Heart left ventricle (tissue), 16 donors: ENCODE measurements around the gene GPX3. TPM values are rescaled to one million over a fixed set of nuclear protein-coding genes. Genes with fewer than 3 reads are reported as not detected.
A peak's percentile ranks its signal among the peaks of the same experiment; 100 is the strongest.

Source experiments
- ATAC-seq, 4 donors: fragments of 200-7000 bp; cut with Tn5 transposase; one replicate each; pipeline ENCODE4 v1.9.1; 2020 to 2022; ENCODE audit warnings: moderate library complexity in 4 of 4, mild to moderate bottlenecking in 3 of 4, moderate number of reproducible peaks in 1 of 4
- DNase-seq, 5 donors: peaks; one replicate each; pipeline ENCODE4 v3.0.0-alpha.2; 2020
- H3K27ac ChIP-seq, 12 donors: fragments of 200-600 bp; sonication (generic) in 4 of 12; one replicate each; pipeline versions ENCODE4 v1.5.0 to v1.8.0; 2016 to 2022; ENCODE audit warnings: mild to moderate bottlenecking in 2 of 12
- H3K27me3 ChIP-seq, 9 donors: fragments of 200-600 bp; sonication (generic) in 2 of 9; one replicate each; pipeline versions ENCODE4 v1.5.1 to v1.8.0; 2016 to 2022; ENCODE audit warnings: mild to moderate bottlenecking in 3 of 9
- H3K36me3 ChIP-seq, 9 donors: fragments of 200-600 bp; sonication (generic) in 2 of 9; one replicate each; pipeline versions ENCODE4 v1.5.0 to v1.8.0; 2018 to 2022; ENCODE audit warnings: mild to moderate bottlenecking in 2 of 9
- H3K4me1 ChIP-seq, 12 donors: fragments of 200-600 bp; sonication (generic) in 4 of 12; one replicate each; pipeline versions ENCODE4 v1.5.0 to v1.8.0; 2016 to 2022; ENCODE audit warnings: mild to moderate bottlenecking in 3 of 12
- H3K4me3 ChIP-seq, 12 donors: fragments of 200-600 bp; sonication (generic) in 4 of 12; one replicate each; pipeline versions ENCODE4 v1.5.0 to v1.8.0; 2017 to 2022; ENCODE audit warnings: mild to moderate bottlenecking in 9 of 12, moderate library complexity in 4 of 12
- H3K9me3 ChIP-seq, 12 donors: fragments of 200-600 bp; sonication (generic) in 4 of 12; one replicate each; pipeline versions ENCODE4 v1.5.0 to v1.8.0; 2016 to 2022; ENCODE audit warnings: mild to moderate bottlenecking in 1 of 12
- CTCF ChIP-seq, 12 donors: fragments of 200-600 bp; sonication (generic) in 4 of 12; IDR thresholded peaks; one replicate each; pipeline versions ENCODE4 v1.5.0 to v1.8.0; 2018 to 2022; ENCODE audit warnings: antibody characterized with exemption in 12 of 12, mild to moderate bottlenecking in 5 of 12
- POLR2A ChIP-seq, 2 donors: fragments of 450-650 bp; IDR thresholded peaks; one replicate each; pipeline ENCODE4 v1.6.1; 2017; ENCODE audit warnings: antibody characterized with exemption in 2 of 2, mild to moderate bottlenecking in 2 of 2, moderate library complexity in 2 of 2
- WGBS, 4 donors: extraction: QIAGEN DNeasy Blood & Tissue Kit in 2 of 4; methylation state at CpG; one replicate each; pipeline versions ENCODE4 v1.1.5 to v1.1.7; 2013 to 2018; 5-methylcytosine and 5-hydroxymethylcytosine counted together
- intact Hi-C, 10 donors: fragments of 100-400 bp; cut with DNase I; formaldehyde crosslinking; loops; one replicate each; pipeline versions ENCODE4 v1.11.1 to v1.14.2; 2022
- polyA plus RNA-seq, 2 donors: library from polyadenylated mRNA; stranded (reverse); fragments of 200-250 nt; gene quantifications; one replicate each; pipeline ENCODE4 v1.2.3, GENCODE V29; 2013
- total RNA-seq, 9 donors: library from RNA; depleted of rRNA in 2 of 9; stranded (reverse); fragments of >200 nt in 2 of 9; fragmentation: NEBNext Ultra II Directional in 3 of 9; extraction: Animal tissue kit (Norgen Biotek cat#: 25700) in 3 of 9; gene quantifications; one replicate each; pipeline versions ENCODE4 v1.1.0 to v1.2.4, GENCODE V29; 2016 to 2023
- donor health status: ischemic (EF 13 %, LVEDD 7.1; RV severe dilation, severe dysfunction).
- donor health status: healthy with polysubstance abuse.
- donor health status: DM: no; HTN: yes; CAD: no.
- donor health status: DM: no; HTN: no; CAD: no.
- donor health status: ischemic (EF 25% LVEDD 6.9; RV normal size, moderate dysfunction).
- donor health status: ischemic (EF 25% LVEDD 5.7; RV mildly dilated, moderate dysfunction).
- donor health status: healthy.
- donor health status: DM: yes; HTN: yes; CAD: no.
- donor health status: ischemic (EF 35%, LVEDD 5.7; RV mildly dilated, moderate dysfunction).
- donor health status: nonischemic (EF 11% LVEDD 7.7; RV severe dilation, severe dysfunction).
- donor health status: DM: yes; HTN: yes; CAD: no.
- donor health status: PGD.
- donor health status: ischemic (EF 29% LVEDD 5.4; RV normal size, mild dysfunction).
- donor health status: nonischemic (EF 23%, LVEDD 6.1; RV moderate dilation, normal function).

GPX3 gene
- total and polyA plus RNA-seq, 11 donors: 416 to 1,563 (median 819) TPM

- whole genome bisulfite sequencing, 4 donors: 95 to 98% (median 97%) methylated on average over 11 to 12 of the region's 12 CpGs
- no peaks in the 10 kb centered on the region for H3K27me3 ChIP-seq
- H3K9me3 ChIP-seq: no peaks in the 10 kb centered on the region
- TF ChIP-seq CTCF (IDR thresholded peaks at IDR 0.05) (no peak), POLR2A (IDR thresholded peaks at IDR 0.05) (no peak)
- peaks cover 15 to 100% (median 85%) of the 10 kb centered on the region in 12 donors for H3K4me1 ChIP-seq
- H3K27ac ChIP-seq: peak overlapping the region in 10 of 12 donors; percentile 79 to 97 (median 87)
- ATAC-seq (no peak), DNase-seq (peak in 1 of 5 donors; percentile 10)
- no peak overlapping the region for H3K4me3 ChIP-seq
- intact Hi-C loops: loop anchor here in 5 of 10 donors (5.0 kb wide), 3 partner anchors 37 to 172 kb away; no protein-coding TSS in a partner anchor
- H3K36me3 ChIP-seq: peaks cover 0 to 59% (median 30%) of the 10 kb centered on the region in 9 donors
Measured at GRCh38 chr5:151064916-151065499, 44.6 kb downstream of the GPX3 start.

GRCh38 chr5:151065609-151066008 is 45.2 kb downstream of the GPX3 start:
- Histone ChIP-seq H3K27ac (peak overlapping the region in 7 of 12 donors; percentile 14 to 89 (median 75)), H3K27me3 (no peaks in the 10 kb centered on the region), H3K4me1 (peaks cover 15 to 100% (median 83%) of the 10 kb centered on the region in 12 donors), H3K9me3 (no peaks in the 10 kb centered on the region), H3K4me3 (no peak overlapping the region), H3K36me3 (peaks cover 0 to 53% (median 25%) of the 10 kb centered on the region in 9 donors)
- no peak for DNase-seq
- TF ChIP-seq POLR2A (IDR thresholded peaks at IDR 0.05): no peak
- TF ChIP-seq CTCF (IDR thresholded peaks at IDR 0.05): no peak
- no peak for ATAC-seq
- intact Hi-C loops: loop anchor here in 1 of 10 donors (5.0 kb wide), 1 partner anchor 42 kb away; no protein-coding TSS in a partner anchor
- WGBS, 4 donors: 79 to 87% (median 86%) methylated on average over 1 of the region's 1 CpG

- Histone ChIP-seq H3K27ac (peak overlapping the region in 9 of 12 donors; percentile 6 to 89 (median 75)), H3K9me3 (no peaks in the 10 kb centered on the region), H3K36me3 (peaks cover 0 to 50% (median 12%) of the 10 kb centered on the region in 9 donors), H3K27me3 (no peaks in the 10 kb centered on the region), H3K4me1 (peaks cover 15 to 100% (median 87%) of the 10 kb centered on the region in 12 donors), H3K4me3 (no peak overlapping the region)
- intact Hi-C loops: loop anchor here in 1 of 10 donors (5.0 kb wide), 1 partner anchor 40 kb away; no protein-coding TSS in a partner anchor
- ATAC-seq (no peak), DNase-seq (no peak)
- 62 to 72% (median 68%) methylated on average over 6 of the region's 6 CpGs for WGBS, 4 donors
- no peak for TF ChIP-seq POLR2A (IDR thresholded peaks at IDR 0.05)
- no peak for TF ChIP-seq CTCF (IDR thresholded peaks at IDR 0.05)
Measured at GRCh38 chr5:151066920-151067319, 46.5 kb downstream of the GPX3 start.

GRCh38 chr5:151067632-151068432 is 47.4 kb downstream of the GPX3 start:
- DNase-seq: peak in 1 of 5 donors; percentile 35
- Histone ChIP-seq H3K4me1 (peaks cover 12 to 100% (median 90%) of the 10 kb centered on the region in 12 donors), H3K27me3 (no peaks in the 10 kb centered on the region), H3K4me3 (no peak overlapping the region), H3K9me3 (no peaks in the 10 kb centered on the region), H3K27ac (peak overlapping the region in 11 of 12 donors; percentile 61 to 89 (median 75)), H3K36me3 (peaks cover 0 to 45% (median 3%) of the 10 kb centered on the region in 9 donors)
- WGBS, 4 donors: 51 to 71% (median 58%) methylated on average over 13 to 14 of the region's 14 CpGs
- intact Hi-C loops: loop anchor here in 1 of 10 donors (5.0 kb wide), 1 partner anchor 39 kb away; no protein-coding TSS in a partner anchor
- TF ChIP-seq CTCF (IDR thresholded peaks at IDR 0.05) (no peak), POLR2A (IDR thresholded peaks at IDR 0.05) (no peak)
- ATAC-seq: no peak
